ENCODE results near the gene FGD4.

FGD4 gene

GRCh38 chr12:32395026-32395425 is 4.3 kb upstream of the FGD4 start:
- no peak overlapping the region for H3K9ac ChIP-seq
- no peaks in the 10 kb centered on the region for H3K36me3 ChIP-seq (ENCODE audit: control insufficient read depth, insufficient read depth, low read length)
- H3K4me2 ChIP-seq (ENCODE audit: low read length), result no peak overlapping the region
- H3K27ac ChIP-seq, result no peak overlapping the region
- no peaks in the 10 kb centered on the region for H3K27me3 ChIP-seq (ENCODE audit: control insufficient read depth, insufficient read depth, low read length)
- TF ChIP-seq CTCF (IDR thresholded peaks at IDR 0.05), result no peak
- peaks cover 4% of the 10 kb centered on the region for H3K4me1 ChIP-seq
- H3K79me2 ChIP-seq, result no peaks in the 10 kb centered on the region
- no peak overlapping the region for H2AFZ ChIP-seq
- no peaks in the 10 kb centered on the region for H3K9me3 ChIP-seq (ENCODE audit: control insufficient read depth, low read length)
- H3K4me3 ChIP-seq (ENCODE audit: low read depth, low read length), result no peak overlapping the region

GRCh38 chr12:32397696-32398095 is 1.7 kb upstream of the FGD4 start:
- H3K4me2 ChIP-seq (ENCODE audit: low read length), result no peak overlapping the region
- TF ChIP-seq CTCF (IDR thresholded peaks at IDR 0.05), result no peak
- H2AFZ ChIP-seq, result no peak overlapping the region
- H3K27ac ChIP-seq, result no peak overlapping the region
- H3K9ac ChIP-seq, result no peak overlapping the region
- no peaks in the 10 kb centered on the region for H3K9me3 ChIP-seq (ENCODE audit: control insufficient read depth, low read length)
- no peaks in the 10 kb centered on the region for H3K36me3 ChIP-seq (ENCODE audit: control insufficient read depth, insufficient read depth, low read length)
- H3K79me2 ChIP-seq, result peaks cover 5% of the 10 kb centered on the region
- peaks cover 4% of the 10 kb centered on the region for H3K4me1 ChIP-seq
- H3K4me3 ChIP-seq (ENCODE audit: low read depth, low read length), result no peak overlapping the region
- H3K27me3 ChIP-seq (ENCODE audit: control insufficient read depth, insufficient read depth, low read length), result no peaks in the 10 kb centered on the region

GRCh38 chr12:32398181-32398580 is 1.2 kb upstream of the FGD4 start:
- Histone ChIP-seq H3K9me3 (ENCODE audit: control insufficient read depth, low read length) (no peaks in the 10 kb centered on the region), H3K27me3 (ENCODE audit: control insufficient read depth, insufficient read depth, low read length) (no peaks in the 10 kb centered on the region), H3K4me3 (ENCODE audit: low read depth, low read length) (no peak overlapping the region), H3K9ac (no peak overlapping the region), H3K36me3 (ENCODE audit: control insufficient read depth, insufficient read depth, low read length) (no peaks in the 10 kb centered on the region), H3K4me2 (ENCODE audit: low read length) (no peak overlapping the region), H3K27ac (no peak overlapping the region), H2AFZ (peak overlapping the region; percentile 87), H3K79me2 (peaks cover 7% of the 10 kb centered on the region), H3K4me1 (peaks cover 4% of the 10 kb centered on the region)
- TF ChIP-seq CTCF (IDR thresholded peaks at IDR 0.05), result no peak

- H3K4me1 ChIP-seq, result peaks cover 4% of the 10 kb centered on the region
- H3K9ac ChIP-seq, result no peak overlapping the region
- peak overlapping the region; percentile 68 for H3K27ac ChIP-seq
- H3K79me2 ChIP-seq, result peaks cover 15% of the 10 kb centered on the region
- H3K9me3 ChIP-seq (ENCODE audit: control insufficient read depth, low read length), result no peaks in the 10 kb centered on the region
- TF ChIP-seq CTCF (IDR thresholded peaks at IDR 0.05), result no peak
- no peaks in the 10 kb centered on the region for H3K27me3 ChIP-seq (ENCODE audit: control insufficient read depth, insufficient read depth, low read length)
- peak overlapping the region; percentile 72 for H3K4me3 ChIP-seq (ENCODE audit: low read depth, low read length)
- H3K36me3 ChIP-seq (ENCODE audit: control insufficient read depth, insufficient read depth, low read length), result no peaks in the 10 kb centered on the region
- H2AFZ ChIP-seq, result peak overlapping the region; percentile 87
- H3K4me2 ChIP-seq (ENCODE audit: low read length), result peak overlapping the region; percentile 75
Measured at GRCh38 chr12:32398816-32399369, 465 bp upstream of the FGD4 start.

GRCh38 chr12:32400114-32400672 is 835 bp downstream of the FGD4 start:
- H3K4me3 ChIP-seq (ENCODE audit: low read depth, low read length), result peak overlapping the region; percentile 72
- peaks cover 16% of the 10 kb centered on the region for H3K79me2 ChIP-seq
- peak overlapping the region; percentile 87 for H2AFZ ChIP-seq
- H3K36me3 ChIP-seq (ENCODE audit: control insufficient read depth, insufficient read depth, low read length), result no peaks in the 10 kb centered on the region
- peak overlapping the region; percentile 86 for H3K27ac ChIP-seq
- H3K27me3 ChIP-seq (ENCODE audit: control insufficient read depth, insufficient read depth, low read length), result no peaks in the 10 kb centered on the region
- H3K9ac ChIP-seq, result peak overlapping the region; percentile 67
- H3K4me2 ChIP-seq (ENCODE audit: low read length), result peak overlapping the region; percentile 75
- H3K4me1 ChIP-seq, result peaks cover 4% of the 10 kb centered on the region
- no peaks in the 10 kb centered on the region for H3K9me3 ChIP-seq (ENCODE audit: control insufficient read depth, low read length)
- TF ChIP-seq CTCF (IDR thresholded peaks at IDR 0.05), result no peak

All from parathyroid adenoma (tissue), 2 donors.